ENCODE measurements around the gene RFTN1.
A peak's percentile ranks its signal among the peaks of the same experiment; 100 is the strongest.

RFTN1 gene

DNA sequence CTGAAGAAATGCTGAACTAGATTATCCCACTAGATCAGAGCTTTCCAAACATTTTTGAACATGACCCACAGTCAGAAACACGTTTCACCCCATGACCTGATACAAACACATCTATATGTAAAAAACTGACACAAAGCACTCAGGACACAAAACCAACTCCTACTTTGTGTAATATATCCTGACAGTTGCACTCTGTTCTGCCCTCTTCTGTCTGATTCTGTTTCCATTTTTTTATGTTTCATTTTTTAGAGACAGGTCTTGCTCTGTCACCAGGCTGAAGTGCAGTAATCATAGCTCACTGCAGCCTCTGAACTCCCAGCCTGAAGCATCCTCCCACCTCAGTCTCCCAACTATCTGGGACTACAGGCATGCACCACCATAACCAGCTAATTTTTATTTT is 15.8 kb upstream of the RFTN1 start:
- no peaks in the 10 kb centered on the region for H3K27me3 ChIP-seq (replicated peaks in 2 of 5; ENCODE audit: control insufficient read depth in 4 of 5, insufficient read depth in 5 of 5, low read length in 4 of 5)
- peak in 1 of 3 donors; percentile 36 for DNase-seq
- H3K36me3 ChIP-seq (ENCODE audit: control insufficient read depth in 4 of 4, insufficient read depth in 4 of 4, low read length in 3 of 4) = no peaks in the 10 kb centered on the region
- CTCF ChIA-PET = interaction anchor here (0.6 to 2.2 kb wide), 24 partner anchors 9 to 704 kb away, joined by 3 to 10 read pairs (median 4); partner anchors contain the start of genes DPH3, OXNAD1 and RFTN1
- no peak overlapping the region for H3K27ac ChIP-seq (ENCODE audit: insufficient read depth in 1 of 2, low read depth in 1 of 2, low read length in 2 of 2, poor library complexity in 1 of 2, severe bottlenecking in 2 of 2)
- H3K4me3 ChIP-seq (ENCODE audit: control insufficient read depth in 1 of 7, extremely low read depth in 1 of 7, insufficient read depth in 4 of 7, low read depth in 2 of 7, low read length in 6 of 7) = no peak overlapping the region
- H3K9me3 ChIP-seq (ENCODE audit: control extremely low read depth in 1 of 5, control insufficient read depth in 4 of 5, insufficient read depth in 2 of 5, low read depth in 1 of 5, low read length in 4 of 5) = peaks cover 0 to 5% (median 0%) of the 10 kb centered on the region in 5 experiments
- 33% methylated on average over 1 of the region's 1 CpG for WGBS (ENCODE audit: insufficient coverage)
- H3K4me1 ChIP-seq (ENCODE audit: control extremely low read depth in 1 of 4, control insufficient read depth in 4 of 4, insufficient read depth in 4 of 4, low read length in 3 of 4) = peaks cover 2 to 20% (median 11%) of the 10 kb centered on the region in 4 experiments
- POLR2A ChIA-PET = no interaction called here

DNA sequence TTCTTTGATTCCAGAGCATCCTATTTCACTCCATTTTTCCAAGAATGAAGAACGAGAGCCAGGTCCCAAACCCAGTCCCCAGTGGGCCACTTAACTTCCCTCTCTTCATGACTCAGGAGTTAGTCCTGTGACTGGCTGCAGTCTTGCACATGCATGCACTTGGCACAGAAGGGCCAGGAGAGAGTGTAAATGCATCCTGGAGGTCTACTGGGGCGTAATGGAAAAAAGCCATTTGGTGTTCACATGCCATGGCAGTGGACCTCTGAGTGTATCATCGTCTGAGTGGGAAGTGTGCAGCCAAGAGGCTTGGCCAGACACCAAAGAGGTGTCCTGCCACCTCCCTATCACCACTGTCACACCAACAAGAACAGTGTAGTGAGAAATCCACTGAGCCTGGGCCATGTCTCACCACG is 15.1 kb upstream of the RFTN1 start:
- H3K4me3 ChIP-seq (ENCODE audit: control insufficient read depth in 1 of 7, extremely low read depth in 1 of 7, insufficient read depth in 4 of 7, low read depth in 2 of 7, low read length in 6 of 7) = no peak overlapping the region
- 40% methylated on average over 1 of the region's 4 CpGs for WGBS (ENCODE audit: insufficient coverage)
- H3K27me3 ChIP-seq (replicated peaks in 2 of 5; ENCODE audit: control insufficient read depth in 4 of 5, insufficient read depth in 5 of 5, low read length in 4 of 5) = no peaks in the 10 kb centered on the region
- peaks cover 0 to 9% (median 0%) of the 10 kb centered on the region in 5 experiments for H3K9me3 ChIP-seq (ENCODE audit: control extremely low read depth in 1 of 5, control insufficient read depth in 4 of 5, insufficient read depth in 2 of 5, low read depth in 1 of 5, low read length in 4 of 5)
- CTCF ChIA-PET = interaction anchor here (0.7 to 2.5 kb wide), 12 partner anchors 9 to 186 kb away, joined by 3 to 10 read pairs (median 5); partner anchors contain the start of gene RFTN1
- H3K36me3 ChIP-seq (ENCODE audit: control insufficient read depth in 4 of 4, insufficient read depth in 4 of 4, low read length in 3 of 4) = no peaks in the 10 kb centered on the region
- peak in 1 of 3 donors; percentile 29 for DNase-seq
- no peak overlapping the region for H3K27ac ChIP-seq (ENCODE audit: insufficient read depth in 1 of 2, low read depth in 1 of 2, low read length in 2 of 2, poor library complexity in 1 of 2, severe bottlenecking in 2 of 2)
- POLR2A ChIA-PET = no interaction called here
- H3K4me1 ChIP-seq (ENCODE audit: control extremely low read depth in 1 of 4, control insufficient read depth in 4 of 4, insufficient read depth in 4 of 4, low read length in 3 of 4) = peaks cover 2 to 20% (median 11%) of the 10 kb centered on the region in 4 experiments

DNA sequence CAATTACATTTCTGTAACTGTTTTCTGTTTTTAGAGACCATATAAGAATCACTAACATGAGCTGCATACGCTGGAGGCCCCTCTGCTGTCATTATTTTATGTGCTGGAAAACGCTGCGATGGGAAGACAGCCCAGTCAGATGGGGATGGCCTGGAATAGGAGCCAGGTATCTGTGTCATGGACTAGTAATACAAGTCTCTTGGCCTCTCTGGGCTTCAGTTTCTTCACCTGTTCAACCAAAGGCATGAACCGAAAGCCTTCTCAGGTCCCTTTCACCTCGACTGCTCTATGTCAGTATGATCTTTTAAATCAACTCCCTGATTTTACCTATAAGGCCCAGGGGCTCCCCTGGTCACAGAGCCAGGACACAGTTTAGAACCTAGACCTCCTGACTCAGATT is 14.6 kb upstream of the RFTN1 start:
- Histone ChIP-seq H3K4me1 (ENCODE audit: control extremely low read depth in 1 of 4, control insufficient read depth in 4 of 4, insufficient read depth in 4 of 4, low read length in 3 of 4) (peaks cover 2 to 20% (median 11%) of the 10 kb centered on the region in 4 experiments), H3K27ac (ENCODE audit: insufficient read depth in 1 of 2, low read depth in 1 of 2, low read length in 2 of 2, poor library complexity in 1 of 2, severe bottlenecking in 2 of 2) (no peak overlapping the region), H3K4me3 (ENCODE audit: control insufficient read depth in 1 of 7, extremely low read depth in 1 of 7, insufficient read depth in 4 of 7, low read depth in 2 of 7, low read length in 6 of 7) (no peak overlapping the region), H3K36me3 (ENCODE audit: control insufficient read depth in 4 of 4, insufficient read depth in 4 of 4, low read length in 3 of 4) (no peaks in the 10 kb centered on the region), H3K9me3 (ENCODE audit: control extremely low read depth in 1 of 5, control insufficient read depth in 4 of 5, insufficient read depth in 2 of 5, low read depth in 1 of 5, low read length in 4 of 5) (peaks cover 0 to 9% (median 2%) of the 10 kb centered on the region in 5 experiments), H3K27me3 (replicated peaks in 2 of 5; ENCODE audit: control insufficient read depth in 4 of 5, insufficient read depth in 5 of 5, low read length in 4 of 5) (no peaks in the 10 kb centered on the region)
- POLR2A ChIA-PET = interaction anchor here (0.8 kb wide), 1 partner anchor 12 kb away, joined by 3 read pairs; no protein-coding TSS in a partner anchor
- CTCF ChIA-PET = interaction anchor here (0.8 to 5.0 kb wide), 10 partner anchors 8 to 264 kb away, joined by 3 to 27 read pairs (median 4); no protein-coding TSS in a partner anchor
- no peak for DNase-seq
- WGBS (ENCODE audit: insufficient coverage) = 98% methylated on average over 5 of the region's 5 CpGs

DNA sequence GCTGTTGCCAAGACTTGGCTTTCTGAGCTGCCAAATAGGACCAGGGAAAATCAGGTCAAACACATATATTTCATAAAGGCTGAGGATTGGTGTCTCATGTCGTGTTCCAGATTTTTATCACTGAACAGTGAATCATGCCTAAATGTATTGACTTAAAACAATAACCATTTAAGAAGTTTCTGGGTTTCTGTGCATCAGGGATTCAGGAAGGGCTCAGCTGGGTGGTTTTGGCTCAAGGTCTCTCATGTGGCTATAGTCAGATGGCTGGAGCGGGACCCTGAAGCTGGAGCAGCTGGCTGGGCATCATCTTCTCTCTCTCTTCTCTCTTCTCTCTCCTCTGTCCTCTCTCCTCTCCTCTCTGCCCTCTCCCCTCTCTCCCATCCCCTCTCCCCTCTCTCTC is 10.7 kb upstream of the RFTN1 start:
- WGBS (ENCODE audit: insufficient coverage) = 90% methylated on average over 2 of the region's 2 CpGs
- peaks cover 2 to 14% (median 7%) of the 10 kb centered on the region in 5 experiments for H3K9me3 ChIP-seq (ENCODE audit: control extremely low read depth in 1 of 5, control insufficient read depth in 4 of 5, insufficient read depth in 2 of 5, low read depth in 1 of 5, low read length in 4 of 5)
- ChIA-PET POLR2A (no interaction called here), CTCF (interaction anchor here (0.7 to 5.0 kb wide), 3 partner anchors 8 to 186 kb away, joined by 3 to 27 read pairs (median 6); no protein-coding TSS in a partner anchor)
- DNase-seq = no peak
- no peak overlapping the region for H3K27ac ChIP-seq (ENCODE audit: insufficient read depth in 1 of 2, low read depth in 1 of 2, low read length in 2 of 2, poor library complexity in 1 of 2, severe bottlenecking in 2 of 2)
- no peaks in the 10 kb centered on the region for H3K36me3 ChIP-seq (ENCODE audit: control insufficient read depth in 4 of 4, insufficient read depth in 4 of 4, low read length in 3 of 4)
- no peak overlapping the region for H3K4me3 ChIP-seq (ENCODE audit: control insufficient read depth in 1 of 7, extremely low read depth in 1 of 7, insufficient read depth in 4 of 7, low read depth in 2 of 7, low read length in 6 of 7)
- H3K27me3 ChIP-seq (replicated peaks in 2 of 5; ENCODE audit: control insufficient read depth in 4 of 5, insufficient read depth in 5 of 5, low read length in 4 of 5) = no peaks in the 10 kb centered on the region
- H3K4me1 ChIP-seq (ENCODE audit: control extremely low read depth in 1 of 4, control insufficient read depth in 4 of 4, insufficient read depth in 4 of 4, low read length in 3 of 4) = peaks cover 7 to 31% (median 23%) of the 10 kb centered on the region in 4 experiments

DNA sequence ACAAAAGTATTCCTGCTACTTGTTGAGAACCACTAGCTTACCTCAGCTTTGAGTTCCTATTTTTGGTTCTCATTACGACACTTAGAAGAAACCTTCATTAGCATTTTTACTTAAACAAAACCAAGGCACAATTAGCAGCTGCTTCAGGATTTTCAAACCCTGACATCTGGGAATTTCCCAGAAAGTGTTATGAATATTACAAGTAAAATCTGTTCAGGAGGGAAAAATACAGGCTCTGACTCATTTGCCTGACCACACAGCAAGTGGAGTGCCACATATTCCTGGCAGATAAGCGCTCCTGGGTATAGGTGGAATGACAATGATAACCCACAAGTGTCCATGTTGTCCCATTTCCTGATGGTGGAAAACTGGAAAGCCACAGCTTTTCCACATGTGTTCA is 10.3 kb upstream of the RFTN1 start:
- H3K4me3 ChIP-seq (ENCODE audit: control insufficient read depth in 1 of 7, extremely low read depth in 1 of 7, insufficient read depth in 4 of 7, low read depth in 2 of 7, low read length in 6 of 7) = no peak overlapping the region
- H3K27ac ChIP-seq (ENCODE audit: insufficient read depth in 1 of 2, low read depth in 1 of 2, low read length in 2 of 2, poor library complexity in 1 of 2, severe bottlenecking in 2 of 2) = no peak overlapping the region
- no peak for DNase-seq
- no peaks in the 10 kb centered on the region for H3K27me3 ChIP-seq (replicated peaks in 2 of 5; ENCODE audit: control insufficient read depth in 4 of 5, insufficient read depth in 5 of 5, low read length in 4 of 5)
- ChIA-PET CTCF (interaction anchor here (1.6 to 5.0 kb wide), 2 partner anchors 8 to 12 kb away, joined by 6 to 27 read pairs; no protein-coding TSS in a partner anchor), POLR2A (no interaction called here)
- peaks cover 2 to 14% (median 7%) of the 10 kb centered on the region in 5 experiments for H3K9me3 ChIP-seq (ENCODE audit: control extremely low read depth in 1 of 5, control insufficient read depth in 4 of 5, insufficient read depth in 2 of 5, low read depth in 1 of 5, low read length in 4 of 5)
- H3K36me3 ChIP-seq (ENCODE audit: control insufficient read depth in 4 of 4, insufficient read depth in 4 of 4, low read length in 3 of 4) = no peaks in the 10 kb centered on the region
- H3K4me1 ChIP-seq (ENCODE audit: control extremely low read depth in 1 of 4, control insufficient read depth in 4 of 4, insufficient read depth in 4 of 4, low read length in 3 of 4) = peaks cover 5 to 29% (median 20%) of the 10 kb centered on the region in 4 experiments
- WGBS (ENCODE audit: insufficient coverage) = 100% methylated on average over 1 of the region's 2 CpGs

DNA sequence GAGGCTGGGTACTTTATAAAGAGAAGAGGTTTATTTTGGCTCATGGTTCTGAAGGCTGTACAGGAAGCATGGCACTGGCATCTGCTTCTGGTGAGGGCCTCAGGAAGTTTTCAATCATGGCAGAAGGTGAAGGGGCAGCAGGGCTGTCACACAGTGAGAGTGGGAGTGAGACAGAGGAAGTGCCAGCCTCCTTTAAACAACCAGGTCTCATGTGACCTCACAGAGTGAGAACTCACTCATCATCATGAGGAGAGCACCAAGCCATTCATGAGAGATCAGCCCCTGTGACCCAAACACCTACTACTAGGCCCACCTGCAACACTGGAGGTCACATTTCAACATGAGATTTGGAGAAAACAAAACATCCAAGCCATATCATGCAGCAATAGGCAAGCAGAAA is 9.3 kb upstream of the RFTN1 start:
- no peaks in the 10 kb centered on the region for H3K36me3 ChIP-seq (ENCODE audit: control insufficient read depth in 4 of 4, insufficient read depth in 4 of 4, low read length in 3 of 4)
- no peak overlapping the region for H3K4me3 ChIP-seq (ENCODE audit: control insufficient read depth in 1 of 7, extremely low read depth in 1 of 7, insufficient read depth in 4 of 7, low read depth in 2 of 7, low read length in 6 of 7)
- peaks cover 2 to 17% (median 7%) of the 10 kb centered on the region in 5 experiments for H3K9me3 ChIP-seq (ENCODE audit: control extremely low read depth in 1 of 5, control insufficient read depth in 4 of 5, insufficient read depth in 2 of 5, low read depth in 1 of 5, low read length in 4 of 5)
- CTCF ChIA-PET = no interaction called here
- no peak overlapping the region for H3K27ac ChIP-seq (ENCODE audit: insufficient read depth in 1 of 2, low read depth in 1 of 2, low read length in 2 of 2, poor library complexity in 1 of 2, severe bottlenecking in 2 of 2)
- peaks cover 5 to 22% (median 14%) of the 10 kb centered on the region in 4 experiments for H3K4me1 ChIP-seq (ENCODE audit: control extremely low read depth in 1 of 4, control insufficient read depth in 4 of 4, insufficient read depth in 4 of 4, low read length in 3 of 4)
- H3K27me3 ChIP-seq (replicated peaks in 2 of 5; ENCODE audit: control insufficient read depth in 4 of 5, insufficient read depth in 5 of 5, low read length in 4 of 5) = no peaks in the 10 kb centered on the region
- POLR2A ChIA-PET = no interaction called here
- no peak for DNase-seq

DNA sequence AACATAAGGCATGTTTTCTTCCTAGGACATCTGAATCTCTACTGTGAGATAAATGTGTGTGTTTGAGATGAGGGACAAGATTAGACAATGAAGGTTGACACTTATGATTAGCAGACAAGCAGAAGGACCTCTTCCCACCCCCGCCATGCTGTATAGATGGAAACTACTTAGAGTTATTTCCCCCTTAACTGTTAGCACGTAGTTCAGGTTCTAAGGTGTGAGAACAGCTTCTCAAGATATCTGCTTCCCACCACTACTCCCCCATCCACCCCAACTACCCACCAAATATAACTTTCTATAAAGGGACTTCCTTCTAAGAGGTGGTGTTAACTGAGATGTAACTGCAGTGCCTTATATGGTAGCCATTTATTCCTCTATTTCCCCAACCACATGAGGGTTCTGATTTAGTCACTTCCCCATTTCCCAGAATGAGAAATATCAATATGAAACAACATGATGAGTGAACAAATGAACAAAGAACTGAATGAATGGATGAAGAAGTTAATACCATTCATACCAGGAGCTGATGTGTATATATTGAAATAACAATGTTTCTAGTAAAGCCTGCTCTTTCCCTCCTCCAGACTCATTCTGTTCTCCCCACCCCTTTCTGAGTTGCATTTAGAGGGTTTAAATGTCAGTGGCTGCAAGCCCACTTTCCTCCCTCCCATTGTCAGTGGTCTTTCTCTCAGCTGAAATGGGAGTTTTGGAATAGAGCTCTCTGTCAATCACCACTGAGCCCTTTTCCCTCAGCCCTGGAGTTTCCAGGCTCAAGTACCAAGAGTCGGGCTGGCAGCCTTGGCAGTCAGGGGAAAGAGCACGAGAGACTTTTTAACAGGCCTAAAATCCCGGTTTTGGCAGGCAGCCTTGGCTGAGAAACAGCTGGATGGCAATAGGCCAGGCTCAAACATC is 7.7 kb upstream of the RFTN1 start:
- POLR2A ChIA-PET = no interaction called here
- CTCF ChIA-PET = interaction anchor here (1.5 to 1.6 kb wide), 2 partner anchors 8 to 41 kb away, joined by 3 to 4 read pairs; no protein-coding TSS in a partner anchor
- H3K27me3 ChIP-seq (replicated peaks in 2 of 5; ENCODE audit: control insufficient read depth in 4 of 5, insufficient read depth in 5 of 5, low read length in 4 of 5) = no peaks in the 10 kb centered on the region
- no peak for DNase-seq
- no peaks in the 10 kb centered on the region for H3K36me3 ChIP-seq (ENCODE audit: control insufficient read depth in 4 of 4, insufficient read depth in 4 of 4, low read length in 3 of 4)
- no peak overlapping the region for H3K27ac ChIP-seq (ENCODE audit: insufficient read depth in 1 of 2, low read depth in 1 of 2, low read length in 2 of 2, poor library complexity in 1 of 2, severe bottlenecking in 2 of 2)
- peaks cover 5 to 35% (median 27%) of the 10 kb centered on the region in 4 experiments for H3K4me1 ChIP-seq (ENCODE audit: control extremely low read depth in 1 of 4, control insufficient read depth in 4 of 4, insufficient read depth in 4 of 4, low read length in 3 of 4)
- H3K4me3 ChIP-seq (ENCODE audit: control insufficient read depth in 1 of 7, extremely low read depth in 1 of 7, insufficient read depth in 4 of 7, low read depth in 2 of 7, low read length in 6 of 7) = no peak overlapping the region
- 88% methylated on average over 2 of the region's 5 CpGs for WGBS (ENCODE audit: insufficient coverage)
- H3K9me3 ChIP-seq (ENCODE audit: control extremely low read depth in 1 of 5, control insufficient read depth in 4 of 5, insufficient read depth in 2 of 5, low read depth in 1 of 5, low read length in 4 of 5) = peaks cover 2 to 17% (median 7%) of the 10 kb centered on the region in 5 experiments
